HepG2 (cell line): ENCODE data around the gene CCDC121. TPM values are rescaled to one million over a fixed set of nuclear protein-coding genes. Genes with fewer than 3 reads are reported as not detected.

Source experiments
- HIVEP1 ChIP-seq: sonication (generic); formaldehyde crosslinking; IDR thresholded peaks from 2 replicates; pipeline ENCODE4 v1.4.0; 2020; ENCODE audit warnings: mild to moderate bottlenecking, missing genetic modification reagents
- KAT7 ChIP-seq: IDR thresholded peaks from 2 replicates; pipeline ENCODE4 v1.6.1; 2018; ENCODE audit warnings: borderline replicate concordance, missing compliant biosample characterization
- KDM2A ChIP-seq: sonication (generic); formaldehyde crosslinking; IDR thresholded peaks from 2 replicates; pipeline ENCODE4 v1.4.0; 2020; ENCODE audit warnings: low read depth, missing genetic modification reagents, borderline replicate concordance
- KLF16 ChIP-seq, 2 experiments: sonication (generic) in 1 of 2; formaldehyde crosslinking in 1 of 2; IDR thresholded peaks; 2 replicates each; pipeline versions ENCODE4 v1.6.1 to v1.8.0; 2016 to 2023; ENCODE audit warnings: missing genetic modification reagents in 2 of 2, missing compliant biosample characterization in 1 of 2
- MBNL3 ChIP-seq: fragments of 250-450 bp; sonication (Bioruptor Pico); conservative IDR thresholded peaks from 2 replicates; pipeline ENCODE4 v1.8.0; 2022; ENCODE audit warnings: mild to moderate bottlenecking, inconsistent platforms
- PITX1 ChIP-seq: sonication (generic); formaldehyde crosslinking; IDR thresholded peaks from 2 replicates; pipeline ENCODE4 v1.5.1; 2020; ENCODE audit warnings: mild to moderate bottlenecking, missing genetic modification reagents
- SIN3B ChIP-seq: fragments of 150-350 bp; IDR thresholded peaks from 2 replicates; pipeline ENCODE4 v1.6.1; 2014; ENCODE audit warnings: low read length
- ZBTB3 ChIP-seq: sonication (generic); formaldehyde crosslinking; IDR thresholded peaks from 2 replicates; pipeline ENCODE4 v1.4.0; 2020; ENCODE audit warnings: low read depth, mild to moderate bottlenecking, moderate library complexity, missing genetic modification reagents, borderline replicate concordance
- ZBTB7B ChIP-seq: sonication (generic); formaldehyde crosslinking; IDR thresholded peaks from 2 replicates; pipeline ENCODE4 v1.4.0; 2020; ENCODE audit warnings: missing genetic modification reagents
- ZNF331 ChIP-seq: sonication (generic); formaldehyde crosslinking; IDR thresholded peaks from 2 replicates; pipeline ENCODE4 v1.4.0; 2020; ENCODE audit warnings: missing genetic modification reagents
- ZNF660 ChIP-seq: sonication (generic); formaldehyde crosslinking; IDR thresholded peaks from 2 replicates; pipeline ENCODE4 v1.5.1; 2020; ENCODE audit warnings: mild to moderate bottlenecking, low read depth, missing genetic modification reagents, borderline replicate concordance
- ZNF7 ChIP-seq: IDR thresholded peaks from 2 replicates; pipeline ENCODE4 v1.6.1; 2016; ENCODE audit warnings: missing biosample characterization, missing genetic modification reagents
- polyA plus RNA-seq, 8 experiments: library from polyadenylated mRNA; depleted of rRNA in 3 of 8; stranded (reverse) in 7 of 8; unstranded in 1 of 8; fragments of >200 nt; fragmentation: Illumina TruSeq in 4 of 8; extraction: Trizol in 4 of 8; gene quantifications; 2 replicates each; pipeline versions ENCODE4 v1.2.1 to v1.2.3, GENCODE V29; 2011 to 2016; ENCODE audit warnings: low read depth in 4 of 8, missing spikeins in 1 of 8, mixed read lengths in 1 of 8; ENCODE audit not compliant: insufficient read depth in 1 of 8
- total RNA-seq, 5 experiments: library from RNA; depleted of rRNA; stranded (reverse); fragments of >200 nt; fragmentation: Illumina TruSeq; extraction: Trizol; gene quantifications; 2 replicates each; pipeline ENCODE4 v1.2.3, GENCODE V29; 2016; ENCODE audit warnings: low read depth in 1 of 5
- TF ChIP-seq, protein P1 (sequence below): sonication (generic); formaldehyde crosslinking; IDR thresholded peaks from 2 replicates; pipeline ENCODE4 v1.4.0; 2020; ENCODE audit warnings: mild to moderate bottlenecking, missing genetic modification reagents
- TF ChIP-seq, protein P2 (sequence below): sonication (generic); formaldehyde crosslinking; conservative IDR thresholded peaks from 2 replicates; pipeline ENCODE4 v1.4.0; 2020; ENCODE audit warnings: missing genetic modification reagents
- TF ChIP-seq, protein P3 (sequence below): sonication (generic); formaldehyde crosslinking; IDR thresholded peaks from 2 replicates; pipeline ENCODE4 v1.4.0; 2020; ENCODE audit warnings: mild to moderate bottlenecking, low read depth, missing genetic modification reagents
- TF ChIP-seq, protein P4 (sequence below): IDR thresholded peaks from 2 replicates; pipeline ENCODE4 v1.6.1; 2016; ENCODE audit warnings: low read depth, control low read depth
- TF ChIP-seq, protein P5 (sequence below): sonication (generic); formaldehyde crosslinking; IDR thresholded peaks from 2 replicates; pipeline ENCODE4 v1.4.0; 2020; ENCODE audit warnings: missing genetic modification reagents
- TF ChIP-seq, protein P6 (sequence below): sonication (generic); formaldehyde crosslinking; IDR thresholded peaks from 2 replicates; pipeline ENCODE4 v1.4.0; 2020; ENCODE audit warnings: missing genetic modification reagents

The CCDC121 gene
- total and polyA plus RNA-seq, 2 of the 13 experiments (the other 11 are each of a cell fraction or from before 2014, with no cell fraction given) = 1.9 to 3.0 TPM

DNA sequence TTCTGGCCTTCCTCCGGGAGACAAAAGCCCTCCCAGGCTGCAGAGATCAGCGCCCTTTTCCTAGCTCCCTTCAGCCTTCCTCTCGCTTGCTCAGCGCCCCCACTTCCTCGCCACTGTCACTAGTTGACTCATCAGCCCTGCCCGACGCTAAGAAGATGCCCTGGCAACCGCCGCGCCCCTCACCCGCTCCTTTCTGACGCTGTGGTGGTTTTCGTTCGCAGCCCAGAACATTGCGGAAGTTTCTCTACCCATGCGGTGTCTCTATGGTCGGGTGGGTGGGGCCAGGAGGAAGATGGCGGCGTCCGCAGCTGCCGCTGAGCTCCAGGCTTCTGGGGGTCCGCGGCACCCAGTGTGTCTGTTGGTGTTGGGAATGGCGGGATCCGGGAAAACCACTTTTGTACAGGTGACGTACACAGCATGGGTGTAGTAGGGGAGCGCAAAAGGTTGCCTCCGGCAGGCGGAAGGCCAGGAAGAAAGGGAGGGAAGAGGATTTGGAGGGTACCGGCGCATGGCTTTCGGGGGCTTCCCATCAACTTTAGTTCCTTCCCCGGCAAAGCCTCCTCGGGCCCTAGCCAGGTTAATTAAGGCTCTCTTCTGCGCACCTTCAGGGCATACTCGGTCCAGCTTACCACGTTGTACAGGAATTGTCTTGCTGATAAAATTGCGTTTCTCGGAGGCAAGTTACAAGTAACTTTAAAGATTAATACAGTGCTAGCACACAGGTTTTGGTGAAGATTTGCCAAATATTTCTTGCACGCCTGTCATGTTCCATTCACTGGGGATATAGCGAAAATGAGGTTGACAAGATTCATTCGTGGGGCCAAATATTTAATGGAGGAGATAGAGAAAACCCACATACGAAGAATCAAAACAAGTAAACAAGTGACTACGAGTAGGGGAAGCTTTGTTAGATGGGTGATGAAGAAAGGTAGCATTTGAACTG is at the start of gene CCDC121, which contains the start of gene GPN1 (continued):
- TF ChIP-seq, protein P1, sequence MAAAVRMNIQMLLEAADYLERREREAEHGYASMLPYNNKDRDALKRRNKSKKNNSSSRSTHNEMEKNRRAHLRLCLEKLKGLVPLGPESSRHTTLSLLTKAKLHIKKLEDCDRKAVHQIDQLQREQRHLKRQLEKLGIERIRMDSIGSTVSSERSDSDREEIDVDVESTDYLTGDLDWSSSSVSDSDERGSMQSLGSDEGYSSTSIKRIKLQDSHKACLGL (CRISPR knock-in tag) = 0 out of 2 replicates have a peak, but pooled peaks have one; percentile 66
- TF ChIP-seq ZNF660 (CRISPR knock-in tag) (no peak), KAT7 (CRISPR knock-in tag) (peak; percentile 87; the same call in 1 of the 2 replicates), ZBTB7B (CRISPR knock-in tag) (peak; percentile 91), ZNF331 (CRISPR knock-in tag) (peak; percentile 85), KLF16 (CRISPR knock-in tag; IDR thresholded peaks at IDR 0.05) (peak; percentile 87; a peak in 2 of 4 replicates), ZBTB3 (CRISPR knock-in tag) (0 out of 2 replicates have a peak, but pooled peaks have one; percentile 69), SIN3B (peak; percentile 78; the same call in 1 of the 2 replicates), PITX1 (CRISPR knock-in tag) (peak; percentile 72; the same call in 1 of the 2 replicates), HIVEP1 (CRISPR knock-in tag) (peak; percentile 75), KDM2A (CRISPR knock-in tag) (peak; percentile 95), ZNF7 (CRISPR knock-in tag) (no peak), MBNL3 (CRISPR knock-in tag) (no peak)
- TF ChIP-seq, protein P2, sequence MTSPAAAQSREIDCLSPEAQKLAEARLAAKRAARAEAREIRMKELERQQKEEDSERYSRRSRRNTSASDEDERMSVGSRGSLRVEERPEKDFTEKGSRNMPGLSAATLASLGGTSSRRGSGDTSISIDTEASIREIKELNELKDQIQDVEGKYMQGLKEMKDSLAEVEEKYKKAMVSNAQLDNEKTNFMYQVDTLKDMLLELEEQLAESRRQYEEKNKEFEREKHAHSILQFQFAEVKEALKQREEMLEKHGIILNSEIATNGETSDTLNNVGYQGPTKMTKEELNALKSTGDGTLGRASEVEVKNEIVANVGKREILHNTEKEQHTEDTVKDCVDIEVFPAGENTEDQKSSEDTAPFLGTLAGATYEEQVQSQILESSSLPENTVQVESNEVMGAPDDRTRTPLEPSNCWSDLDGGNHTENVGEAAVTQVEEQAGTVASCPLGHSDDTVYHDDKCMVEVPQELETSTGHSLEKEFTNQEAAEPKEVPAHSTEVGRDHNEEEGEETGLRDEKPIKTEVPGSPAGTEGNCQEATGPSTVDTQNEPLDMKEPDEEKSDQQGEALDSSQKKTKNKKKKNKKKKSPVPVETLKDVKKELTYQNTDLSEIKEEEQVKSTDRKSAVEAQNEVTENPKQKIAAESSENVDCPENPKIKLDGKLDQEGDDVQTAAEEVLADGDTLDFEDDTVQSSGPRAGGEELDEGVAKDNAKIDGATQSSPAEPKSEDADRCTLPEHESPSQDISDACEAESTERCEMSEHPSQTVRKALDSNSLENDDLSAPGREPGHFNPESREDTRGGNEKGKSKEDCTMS = no peak
- TF ChIP-seq, protein P3, sequence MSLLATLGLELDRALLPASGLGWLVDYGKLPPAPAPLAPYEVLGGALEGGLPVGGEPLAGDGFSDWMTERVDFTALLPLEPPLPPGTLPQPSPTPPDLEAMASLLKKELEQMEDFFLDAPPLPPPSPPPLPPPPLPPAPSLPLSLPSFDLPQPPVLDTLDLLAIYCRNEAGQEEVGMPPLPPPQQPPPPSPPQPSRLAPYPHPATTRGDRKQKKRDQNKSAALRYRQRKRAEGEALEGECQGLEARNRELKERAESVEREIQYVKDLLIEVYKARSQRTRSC (CRISPR knock-in tag) = no peak
- TF ChIP-seq, protein P4, sequence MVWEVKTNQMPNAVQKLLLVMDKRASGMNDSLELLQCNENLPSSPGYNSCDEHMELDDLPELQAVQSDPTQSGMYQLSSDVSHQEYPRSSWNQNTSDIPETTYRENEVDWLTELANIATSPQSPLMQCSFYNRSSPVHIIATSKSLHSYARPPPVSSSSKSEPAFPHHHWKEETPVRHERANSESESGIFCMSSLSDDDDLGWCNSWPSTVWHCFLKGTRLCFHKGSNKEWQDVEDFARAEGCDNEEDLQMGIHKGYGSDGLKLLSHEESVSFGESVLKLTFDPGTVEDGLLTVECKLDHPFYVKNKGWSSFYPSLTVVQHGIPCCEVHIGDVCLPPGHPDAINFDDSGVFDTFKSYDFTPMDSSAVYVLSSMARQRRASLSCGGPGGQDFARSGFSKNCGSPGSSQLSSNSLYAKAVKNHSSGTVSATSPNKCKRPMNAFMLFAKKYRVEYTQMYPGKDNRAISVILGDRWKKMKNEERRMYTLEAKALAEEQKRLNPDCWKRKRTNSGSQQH (CRISPR knock-in tag) = peak; percentile 92; the same call in 1 of the 2 replicates
- TF ChIP-seq, protein P5, sequence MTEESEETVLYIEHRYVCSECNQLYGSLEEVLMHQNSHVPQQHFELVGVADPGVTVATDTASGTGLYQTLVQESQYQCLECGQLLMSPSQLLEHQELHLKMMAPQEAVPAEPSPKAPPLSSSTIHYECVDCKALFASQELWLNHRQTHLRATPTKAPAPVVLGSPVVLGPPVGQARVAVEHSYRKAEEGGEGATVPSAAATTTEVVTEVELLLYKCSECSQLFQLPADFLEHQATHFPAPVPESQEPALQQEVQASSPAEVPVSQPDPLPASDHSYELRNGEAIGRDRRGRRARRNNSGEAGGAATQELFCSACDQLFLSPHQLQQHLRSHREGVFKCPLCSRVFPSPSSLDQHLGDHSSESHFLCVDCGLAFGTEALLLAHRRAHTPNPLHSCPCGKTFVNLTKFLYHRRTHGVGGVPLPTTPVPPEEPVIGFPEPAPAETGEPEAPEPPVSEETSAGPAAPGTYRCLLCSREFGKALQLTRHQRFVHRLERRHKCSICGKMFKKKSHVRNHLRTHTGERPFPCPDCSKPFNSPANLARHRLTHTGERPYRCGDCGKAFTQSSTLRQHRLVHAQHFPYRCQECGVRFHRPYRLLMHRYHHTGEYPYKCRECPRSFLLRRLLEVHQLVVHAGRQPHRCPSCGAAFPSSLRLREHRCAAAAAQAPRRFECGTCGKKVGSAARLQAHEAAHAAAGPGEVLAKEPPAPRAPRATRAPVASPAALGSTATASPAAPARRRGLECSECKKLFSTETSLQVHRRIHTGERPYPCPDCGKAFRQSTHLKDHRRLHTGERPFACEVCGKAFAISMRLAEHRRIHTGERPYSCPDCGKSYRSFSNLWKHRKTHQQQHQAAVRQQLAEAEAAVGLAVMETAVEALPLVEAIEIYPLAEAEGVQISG (CRISPR knock-in tag) = peak; percentile 100
- TF ChIP-seq, protein P6, sequence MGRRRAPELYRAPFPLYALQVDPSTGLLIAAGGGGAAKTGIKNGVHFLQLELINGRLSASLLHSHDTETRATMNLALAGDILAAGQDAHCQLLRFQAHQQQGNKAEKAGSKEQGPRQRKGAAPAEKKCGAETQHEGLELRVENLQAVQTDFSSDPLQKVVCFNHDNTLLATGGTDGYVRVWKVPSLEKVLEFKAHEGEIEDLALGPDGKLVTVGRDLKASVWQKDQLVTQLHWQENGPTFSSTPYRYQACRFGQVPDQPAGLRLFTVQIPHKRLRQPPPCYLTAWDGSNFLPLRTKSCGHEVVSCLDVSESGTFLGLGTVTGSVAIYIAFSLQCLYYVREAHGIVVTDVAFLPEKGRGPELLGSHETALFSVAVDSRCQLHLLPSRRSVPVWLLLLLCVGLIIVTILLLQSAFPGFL (CRISPR knock-in tag) = no peak
